GM21526 (cell line): ENCODE measurements around the gene GP1BA.
"Not testable (repeated sequence)": the region's sequence is repeated elsewhere in the genome, so short reads cannot be mapped to it uniquely, and the experiment has no call there.

Experiments used
- ATAC-seq: cut with Tn5 transposase; IDR thresholded peaks from one replicate; pipeline ENCODE4 v1.9.1; 2021; ENCODE audit warnings: moderate library complexity; ENCODE audit not compliant: unreplicated experiment, low FRiP score

GP1BA gene

DNA sequence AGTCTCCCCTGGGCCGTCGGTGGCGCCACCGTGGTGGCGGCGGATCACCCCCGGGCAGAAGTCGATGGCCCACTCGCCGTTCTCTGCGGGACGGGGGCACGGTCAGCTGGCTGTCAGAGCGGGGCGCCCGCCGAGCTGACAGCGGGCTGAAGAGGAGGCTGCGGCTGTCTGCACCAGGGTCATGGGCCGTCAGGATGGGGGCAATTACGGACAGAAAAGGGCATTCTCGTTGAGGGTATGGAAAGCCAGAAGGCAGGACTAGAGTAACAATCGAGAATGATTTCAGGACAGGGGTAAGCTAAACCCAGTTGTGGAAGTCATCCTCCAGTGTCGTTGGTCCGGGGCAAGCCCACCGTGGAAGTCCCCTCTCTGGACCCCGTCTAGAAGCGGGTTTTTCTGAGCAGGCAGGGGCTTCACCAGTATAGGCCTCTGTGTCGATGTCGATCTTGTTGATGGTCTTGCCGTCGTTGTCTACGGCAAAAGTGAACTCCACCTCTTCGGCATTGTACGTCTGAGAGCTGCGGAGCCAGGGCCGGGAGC lies 30.9 kb upstream of the GP1BA start:
- ATAC-seq = no peak

DNA sequence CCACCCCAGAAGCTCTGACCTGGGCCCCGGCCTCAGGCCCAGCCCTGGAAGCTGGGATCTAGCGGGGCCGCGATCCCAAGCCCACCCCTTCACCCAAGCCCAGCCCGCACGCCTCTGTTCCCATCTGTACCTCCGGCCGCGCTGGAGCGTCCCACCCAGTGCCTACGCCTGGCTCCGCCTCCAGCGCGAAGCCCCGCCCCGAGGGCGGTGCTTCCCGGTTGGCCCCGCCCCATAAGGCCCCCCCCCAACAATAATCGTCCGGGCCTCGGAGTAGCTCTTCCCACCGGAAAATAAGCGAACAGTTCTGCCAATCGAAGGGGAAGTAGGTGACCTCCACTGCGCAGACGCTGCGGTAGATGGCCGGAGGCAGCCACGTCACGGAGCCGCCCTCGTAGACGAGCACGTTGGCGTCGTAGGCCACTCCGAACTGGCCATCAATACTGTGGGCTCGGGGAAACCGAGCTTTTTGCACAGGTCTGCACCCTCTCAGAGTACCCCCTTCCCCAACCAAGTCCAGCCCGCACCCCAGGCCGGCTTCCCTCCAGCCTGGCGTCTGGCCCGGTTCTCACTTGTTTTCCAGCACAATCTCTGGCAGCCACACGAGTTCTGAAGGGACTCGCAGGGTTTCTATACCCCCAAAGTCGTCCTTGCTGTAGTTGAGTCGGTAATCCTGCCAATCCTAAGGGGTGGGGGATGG lies 30.3 kb upstream of the GP1BA start:
- ATAC-seq = no peak

DNA sequence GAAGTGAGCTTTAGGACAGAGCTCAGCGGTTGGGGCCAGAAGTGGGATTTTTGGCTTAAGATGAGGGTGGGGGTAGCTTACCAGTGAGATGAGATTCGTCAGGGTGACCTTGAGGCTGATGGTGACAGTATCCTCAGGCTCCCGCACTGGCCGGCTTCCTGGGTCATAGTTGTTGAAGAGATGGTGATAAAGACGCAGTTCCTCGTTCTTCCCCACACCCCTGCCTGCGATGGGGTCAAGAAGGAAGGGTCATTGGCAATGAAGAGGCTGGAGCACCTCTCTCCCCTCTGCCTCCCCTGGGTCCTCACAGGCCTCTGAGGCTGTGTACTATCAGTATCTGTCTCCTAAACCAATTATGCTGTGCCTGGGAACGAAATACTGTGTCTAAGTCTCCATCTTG lies 29.5 kb upstream of the GP1BA start:
- ATAC-seq = no peak

DNA sequence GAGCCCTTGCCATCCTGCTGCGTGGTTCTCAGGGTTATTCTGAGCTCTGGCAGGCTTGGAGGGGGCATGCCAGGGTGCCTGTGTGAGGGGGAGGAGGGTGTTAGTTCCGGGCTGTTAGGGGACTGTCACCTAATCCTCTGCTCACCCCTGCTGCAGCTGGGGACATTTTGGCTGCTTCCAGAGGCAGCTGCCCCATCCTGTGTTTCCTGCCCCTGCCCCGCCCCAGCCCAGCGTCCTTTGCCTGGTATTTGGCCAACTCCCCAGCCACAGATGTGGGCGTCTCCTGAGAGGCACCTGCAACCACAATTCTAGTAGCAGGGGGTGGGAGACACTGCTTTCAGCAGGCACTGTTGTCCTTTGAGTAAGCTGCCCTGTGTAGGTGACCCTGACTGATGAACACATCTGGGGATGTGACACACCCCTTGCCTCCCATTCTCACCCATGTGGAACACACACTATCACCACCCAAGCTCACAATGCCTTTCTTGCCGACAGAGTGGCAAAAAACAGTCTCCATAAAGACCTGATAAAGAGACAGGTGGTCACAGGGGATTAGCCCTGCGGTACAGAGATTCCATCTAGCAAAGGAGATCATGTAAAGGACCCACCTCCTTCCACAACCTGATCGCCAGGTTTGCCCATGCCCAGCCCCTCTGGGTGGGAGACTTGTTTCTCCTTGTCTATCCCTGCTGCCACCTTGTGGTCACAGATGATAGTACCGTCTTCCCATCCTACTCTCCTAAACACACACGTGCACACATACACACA lies 28.8 kb upstream of the GP1BA start, which contains the start of gene CHRNE:
CHRNE (minus strand) TSS at position 48 of the 768 bp plus-strand sequence; CDS start at position 13, 35 bp downstream.
- no peak for ATAC-seq

DNA sequence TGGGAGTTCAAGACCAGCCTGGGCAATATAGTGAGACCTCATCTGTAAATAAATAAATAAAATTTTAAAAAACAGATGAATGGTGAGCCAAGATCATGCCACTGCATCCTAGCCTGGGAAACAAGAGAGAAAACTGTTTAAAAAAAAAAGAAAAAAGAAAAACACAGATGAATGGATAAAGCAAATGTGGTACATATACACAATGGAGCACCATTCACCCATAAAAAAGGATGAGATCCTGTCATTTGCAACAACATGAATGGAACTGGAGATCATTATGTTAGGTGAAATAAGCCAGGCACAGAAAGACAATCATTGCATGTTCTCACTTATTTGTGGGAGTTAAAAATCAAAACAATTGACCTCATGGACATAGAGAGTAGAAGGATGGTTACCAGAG lies 25.4 kb upstream of the GP1BA start:
- not testable (repeated sequence) for ATAC-seq

DNA sequence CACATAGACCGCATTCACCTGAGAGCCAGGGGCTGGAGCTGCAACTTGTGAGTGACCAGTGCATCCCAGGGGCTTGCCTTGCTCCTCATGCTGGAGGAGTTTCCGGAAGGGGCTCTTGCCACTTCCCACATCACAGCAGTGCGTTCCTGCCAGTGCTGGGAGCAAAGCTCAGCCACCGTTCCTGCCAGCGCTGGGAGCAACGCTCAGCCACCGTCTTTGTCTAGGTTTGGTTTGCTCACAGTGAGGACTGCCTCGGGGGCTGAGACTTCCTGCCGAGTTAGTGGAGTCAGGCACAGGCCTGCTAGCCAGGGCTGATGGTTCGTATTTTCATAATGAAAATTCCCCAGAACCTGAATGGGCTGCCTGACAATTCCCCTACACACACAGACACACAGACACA lies 23.8 kb upstream of the GP1BA start:
- no peak for ATAC-seq

DNA sequence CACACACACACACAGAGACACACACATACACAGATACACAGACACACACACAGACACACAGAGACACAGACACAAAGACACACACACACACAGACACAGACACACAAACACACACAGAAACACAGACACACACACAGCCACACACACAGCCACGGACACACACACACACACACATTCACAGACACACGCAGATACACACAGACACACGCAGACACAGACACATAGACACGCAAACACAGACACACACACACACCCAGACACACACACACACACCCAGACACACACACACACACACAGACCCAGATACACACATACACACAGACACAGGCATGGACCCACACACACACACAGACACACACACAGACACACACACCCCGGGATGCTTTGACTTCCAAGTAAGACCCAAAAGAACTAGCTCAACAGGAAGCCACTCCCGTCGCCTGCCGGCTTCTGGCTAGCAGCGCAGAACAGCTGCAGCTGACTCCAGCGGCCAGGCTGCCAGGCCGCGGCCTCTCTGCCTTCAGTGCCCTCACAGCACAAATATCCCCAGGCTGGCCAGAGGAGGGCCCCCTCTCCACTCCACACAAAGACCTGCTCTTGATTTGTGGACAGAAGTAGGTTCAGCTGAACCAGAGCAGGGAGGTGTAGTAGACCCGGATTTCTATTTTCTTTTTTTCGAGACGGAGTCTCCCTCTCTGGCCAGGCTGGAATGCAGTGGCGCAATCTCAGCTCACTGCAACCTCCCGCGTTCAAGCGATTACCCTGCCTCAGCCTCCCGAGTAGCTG lies 23.2 kb upstream of the GP1BA start:
- ATAC-seq = no peak

DNA sequence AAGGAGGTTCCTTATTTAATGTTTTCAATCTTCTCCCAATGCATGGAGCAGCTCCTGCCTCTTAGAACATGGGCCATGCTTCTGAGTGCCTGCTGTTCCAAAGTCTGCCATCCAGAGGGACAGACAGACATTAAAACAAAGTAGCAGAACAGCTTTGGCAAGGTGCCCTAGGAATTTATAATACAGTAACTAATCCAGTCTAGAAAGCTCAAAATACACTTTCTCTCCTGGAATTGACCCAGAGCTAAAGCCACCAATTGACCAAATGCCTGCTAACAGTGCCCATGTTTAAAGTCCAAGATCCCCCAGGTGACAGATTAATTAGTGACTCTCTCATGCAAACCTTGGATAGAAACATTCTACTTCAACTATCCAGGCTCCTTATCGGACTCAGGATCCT lies 18.1 kb upstream of the GP1BA start:
- no peak for ATAC-seq

DNA sequence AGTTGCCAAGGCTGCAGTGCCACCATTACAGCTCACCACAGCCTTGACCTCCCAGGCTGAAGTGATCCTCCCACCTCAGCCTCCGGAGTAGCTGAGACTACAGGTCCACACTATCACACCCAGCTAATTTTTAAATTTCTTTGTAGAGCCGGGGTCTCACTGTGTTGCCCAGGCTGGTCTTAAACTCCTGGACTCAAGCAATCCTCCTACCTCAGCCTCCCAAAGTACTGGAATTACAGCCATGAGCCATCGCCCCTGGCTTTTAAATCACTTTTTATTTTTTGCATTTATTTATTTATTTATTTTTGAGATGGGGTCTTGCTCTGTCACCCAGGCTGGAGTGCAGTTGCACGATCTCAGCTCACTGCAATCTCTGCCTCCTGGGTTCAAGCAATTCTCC lies 17.5 kb upstream of the GP1BA start:
- ATAC-seq = not testable (repeated sequence)

DNA sequence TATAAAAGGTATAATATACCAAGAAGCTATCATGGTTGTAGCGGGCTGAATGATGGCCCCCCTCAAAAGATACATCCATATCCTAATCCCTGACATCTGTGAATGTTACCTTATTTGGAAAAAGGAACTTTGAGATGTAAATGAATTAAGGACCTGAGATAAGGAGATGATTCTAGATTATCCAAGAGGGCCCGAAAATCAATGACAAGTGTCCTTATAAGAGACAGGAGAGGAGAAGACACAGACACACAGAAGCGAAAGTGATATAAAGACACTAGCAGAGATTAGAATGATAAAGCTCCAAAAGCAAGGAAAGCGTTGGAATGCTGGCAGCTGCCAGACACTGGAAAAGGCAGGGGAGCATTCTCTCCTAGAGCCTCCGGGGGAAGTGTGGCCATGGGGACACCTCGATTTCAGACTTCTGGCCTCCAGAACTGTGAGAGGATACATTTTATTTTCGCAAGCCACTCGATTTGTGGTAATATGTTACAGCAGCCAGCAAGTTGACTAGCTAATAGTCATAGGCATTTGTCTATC lies 12.5 kb upstream of the GP1BA start:
- ATAC-seq = no peak

DNA sequence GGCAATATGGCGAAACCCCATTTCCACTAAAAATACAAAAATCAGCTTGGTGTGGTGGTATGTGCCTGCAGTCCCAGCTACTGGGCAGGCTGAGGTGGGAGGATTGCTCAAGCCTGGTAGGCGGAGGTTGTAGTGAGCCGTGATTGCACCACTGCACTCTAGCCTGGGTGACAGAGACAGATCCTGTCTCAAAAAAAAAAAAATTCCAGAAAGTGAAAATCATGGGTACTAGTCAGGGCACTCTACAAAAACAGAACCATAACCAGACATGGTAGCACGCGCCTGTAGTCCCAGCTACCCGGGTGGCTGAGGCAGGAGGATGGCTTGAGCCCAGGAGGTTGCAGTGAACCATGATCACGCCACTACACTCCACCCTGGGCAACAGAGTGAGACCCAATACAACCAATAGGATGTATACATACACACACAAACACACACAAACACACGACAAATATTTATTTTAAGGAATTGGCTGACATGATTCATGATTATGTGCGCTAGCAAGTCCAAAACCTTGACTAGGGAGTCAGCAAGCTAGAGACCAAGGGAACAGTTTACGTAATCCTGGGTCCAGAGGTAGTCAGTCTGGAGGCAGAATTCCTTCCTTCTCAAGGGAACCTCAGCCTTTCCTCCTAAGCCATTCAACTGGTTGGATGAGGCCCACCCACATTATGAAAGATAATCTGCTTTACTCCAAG lies 11.6 kb upstream of the GP1BA start:
- no peak for ATAC-seq

DNA sequence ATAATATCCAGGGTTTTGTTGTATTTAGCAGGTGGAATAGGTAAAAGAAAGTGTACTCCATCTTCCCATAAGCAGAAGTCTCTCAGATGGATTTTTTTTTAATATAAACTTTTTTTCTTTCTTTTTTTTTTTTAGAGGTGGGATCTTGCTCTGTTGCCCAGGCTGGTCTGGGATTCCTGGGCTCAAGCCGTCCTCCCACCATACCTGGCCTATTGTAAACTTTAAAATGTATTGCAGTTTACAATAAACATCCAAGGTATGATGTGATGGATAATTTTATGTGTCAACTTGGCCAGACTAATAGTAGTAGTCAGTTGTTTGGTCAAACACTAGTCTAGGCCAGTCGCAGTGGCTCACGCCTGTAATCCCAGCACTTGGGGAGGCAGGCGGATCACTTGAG lies 10.8 kb upstream of the GP1BA start:
- ATAC-seq = no peak

DNA sequence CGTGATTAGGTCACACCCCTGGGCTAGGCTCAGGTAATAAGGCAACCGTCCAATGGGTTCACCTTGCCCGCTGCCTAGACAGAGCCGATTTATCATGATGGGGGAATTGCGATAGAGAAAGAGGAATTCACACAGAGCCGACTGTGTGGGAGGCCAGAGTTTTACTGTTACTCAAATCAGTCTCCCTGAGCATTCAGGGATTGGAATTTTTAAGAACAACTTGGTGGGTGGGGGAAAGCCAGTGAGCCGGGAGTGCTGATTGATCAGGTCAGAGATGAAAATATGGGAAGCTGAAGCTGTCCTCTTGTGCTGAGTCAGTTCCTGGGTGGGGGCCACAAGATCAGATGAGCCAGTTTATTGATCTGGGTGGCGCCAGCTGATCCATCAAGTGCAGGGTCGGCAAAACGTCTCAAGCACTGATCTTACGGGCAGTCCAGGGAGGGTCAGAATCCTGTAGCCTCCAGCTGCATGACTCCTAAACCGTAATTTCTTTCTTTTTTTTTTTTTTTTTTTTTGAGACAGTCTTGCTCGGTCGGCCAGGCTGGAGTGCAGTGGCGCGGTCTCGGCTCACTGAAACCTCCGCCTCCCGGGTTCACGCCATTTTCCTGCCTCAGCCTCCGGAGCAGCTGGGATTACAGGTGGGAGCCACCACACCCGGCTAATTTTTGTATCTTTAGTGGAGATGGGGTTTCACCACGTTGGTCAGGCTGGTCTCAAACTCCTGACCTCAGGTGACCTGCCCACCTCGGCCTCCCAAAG lies 5.3 kb upstream of the GP1BA start:
- ATAC-seq = not testable (repeated sequence)

DNA sequence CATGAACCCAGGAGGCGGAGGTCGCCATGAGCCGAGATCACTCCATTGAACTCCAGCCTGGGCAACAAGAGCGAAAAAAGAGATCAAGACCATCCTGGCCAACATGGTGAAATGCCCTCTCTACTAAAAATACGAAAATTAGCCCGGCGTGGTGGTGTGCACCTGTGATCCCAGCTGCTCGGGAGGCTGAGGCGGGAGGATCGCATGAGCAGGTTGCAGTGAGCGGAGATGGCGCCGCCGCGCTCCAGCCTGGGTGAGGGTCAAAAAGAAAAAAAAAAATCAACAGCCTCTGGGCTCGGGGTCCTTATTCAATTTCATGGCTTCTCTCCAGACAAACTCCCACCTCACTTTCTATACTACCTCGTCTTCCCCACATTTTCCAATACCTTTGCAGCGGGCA lies 3.2 kb upstream of the GP1BA start:
- ATAC-seq = no peak

DNA sequence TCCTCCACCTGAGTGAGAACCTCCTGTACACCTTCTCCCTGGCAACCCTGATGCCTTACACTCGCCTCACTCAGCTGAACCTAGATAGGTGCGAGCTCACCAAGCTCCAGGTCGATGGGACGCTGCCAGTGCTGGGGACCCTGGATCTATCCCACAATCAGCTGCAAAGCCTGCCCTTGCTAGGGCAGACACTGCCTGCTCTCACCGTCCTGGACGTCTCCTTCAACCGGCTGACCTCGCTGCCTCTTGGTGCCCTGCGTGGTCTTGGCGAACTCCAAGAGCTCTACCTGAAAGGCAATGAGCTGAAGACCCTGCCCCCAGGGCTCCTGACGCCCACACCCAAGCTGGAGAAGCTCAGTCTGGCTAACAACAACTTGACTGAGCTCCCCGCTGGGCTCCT lies 679 bp downstream of the GP1BA start:
- ATAC-seq = no peak

DNA sequence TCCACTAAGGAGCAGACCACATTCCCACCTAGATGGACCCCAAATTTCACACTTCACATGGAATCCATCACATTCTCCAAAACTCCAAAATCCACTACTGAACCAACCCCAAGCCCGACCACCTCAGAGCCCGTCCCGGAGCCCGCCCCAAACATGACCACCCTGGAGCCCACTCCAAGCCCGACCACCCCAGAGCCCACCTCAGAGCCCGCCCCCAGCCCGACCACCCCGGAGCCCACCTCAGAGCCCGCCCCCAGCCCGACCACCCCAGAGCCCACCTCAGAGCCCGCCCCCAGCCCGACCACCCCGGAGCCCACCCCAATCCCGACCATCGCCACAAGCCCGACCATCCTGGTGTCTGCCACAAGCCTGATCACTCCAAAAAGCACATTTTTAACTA lies 1.6 kb downstream of the GP1BA start:
- no peak for ATAC-seq

DNA sequence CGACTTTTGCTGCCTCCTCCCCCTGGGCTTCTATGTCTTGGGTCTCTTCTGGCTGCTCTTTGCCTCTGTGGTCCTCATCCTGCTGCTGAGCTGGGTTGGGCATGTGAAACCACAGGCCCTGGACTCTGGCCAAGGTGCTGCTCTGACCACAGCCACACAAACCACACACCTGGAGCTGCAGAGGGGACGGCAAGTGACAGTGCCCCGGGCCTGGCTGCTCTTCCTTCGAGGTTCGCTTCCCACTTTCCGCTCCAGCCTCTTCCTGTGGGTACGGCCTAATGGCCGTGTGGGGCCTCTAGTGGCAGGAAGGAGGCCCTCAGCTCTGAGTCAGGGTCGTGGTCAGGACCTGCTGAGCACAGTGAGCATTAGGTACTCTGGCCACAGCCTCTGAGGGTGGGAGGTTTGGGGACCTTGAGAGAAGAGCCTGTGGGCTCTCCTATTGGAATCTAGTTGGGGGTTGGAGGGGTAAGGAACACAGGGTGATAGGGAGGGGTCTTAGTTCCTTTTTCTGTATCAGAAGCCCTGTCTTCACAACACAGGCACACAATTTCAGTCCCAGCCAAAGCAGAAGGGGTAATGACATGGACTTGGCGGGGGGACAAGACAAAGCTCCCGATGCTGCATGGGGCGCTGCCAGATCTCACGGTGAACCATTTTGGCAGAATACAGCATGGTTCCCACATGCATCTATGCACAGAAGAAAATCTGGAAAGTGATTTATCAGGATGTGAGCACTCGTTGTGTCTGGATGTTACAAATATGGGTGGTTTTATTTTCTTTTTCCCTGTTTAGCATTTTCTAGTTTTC lies 2.3 kb downstream of the GP1BA start:
- no peak for ATAC-seq

DNA sequence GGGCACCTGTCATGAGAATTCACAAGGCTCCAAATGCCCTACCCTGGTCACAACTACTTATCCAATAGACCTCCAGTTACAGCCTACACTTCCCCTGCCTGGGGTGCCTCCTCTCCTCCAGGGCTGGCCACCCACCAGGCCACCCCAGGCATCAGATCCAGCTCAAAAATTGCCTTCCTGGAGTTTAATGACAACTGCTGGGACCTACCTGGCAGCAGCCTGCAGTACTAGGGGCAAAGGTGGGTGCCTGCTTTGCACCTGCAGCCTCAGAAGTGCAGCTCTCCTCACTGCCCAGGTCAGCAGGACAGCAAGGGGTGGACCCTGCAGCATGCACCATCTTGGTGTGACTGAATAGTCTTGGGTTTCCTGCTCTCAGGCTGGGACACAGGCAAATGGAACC lies 3.6 kb downstream of the GP1BA start:
- ATAC-seq = no peak

DNA sequence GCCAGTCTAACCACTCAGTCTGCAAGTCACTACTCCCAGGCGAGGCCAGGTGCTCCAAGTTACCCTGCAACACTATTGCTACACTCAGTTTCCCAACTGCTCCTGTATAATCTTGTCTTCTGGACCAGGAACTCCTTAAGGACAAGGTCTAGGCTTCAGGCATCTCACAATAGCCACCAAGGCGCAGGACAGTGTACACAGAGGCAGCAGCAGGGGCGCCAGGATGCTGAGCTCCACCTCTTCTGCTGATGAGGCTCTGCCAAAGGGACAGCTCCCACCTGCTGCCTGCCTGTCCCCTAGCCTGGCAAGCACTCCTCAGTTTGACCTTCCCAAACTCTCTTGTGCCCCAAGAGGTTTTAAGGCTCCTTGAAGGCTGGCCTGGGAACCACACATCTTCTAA lies 4.4 kb downstream of the GP1BA start:
- no peak for ATAC-seq
